Gastroesophageal sphincter (tissue), 3 donors: ENCODE measurements around the gene IQSEC1.

ENCODE experiments used
- CTCF ChIP-seq, 4 experiments: fragments of 200-600 bp in 2 of 4; fragments of 450-650 bp in 2 of 4; sonication (generic) in 1 of 4; IDR thresholded peaks; one replicate each; pipeline ENCODE4 v1.5.1; 2017 to 2019; ENCODE audit warnings: antibody characterized with exemption in 4 of 4, mild to moderate bottlenecking in 2 of 4, moderate library complexity in 2 of 4
- POLR2AphosphoS5 ChIP-seq: sonication (generic); formaldehyde crosslinking; IDR thresholded peaks from one replicate; pipeline ENCODE4 v1.6.1; 2017; ENCODE audit warnings: antibody characterized with exemption

- TF ChIP-seq POLR2AphosphoS5 (no peak), CTCF (IDR thresholded peaks at IDR 0.05) (no peak)
Measured at GRCh38 chr3:13120928-13121552, 47.8 kb upstream of the IQSEC1 start.
